ENCODE results near the gene ZFHX2.
"Not testable (repeated sequence)": the region's sequence is repeated elsewhere in the genome, so short reads cannot be mapped to it uniquely, and the experiment has no call there.

ZFHX2 gene

DNA sequence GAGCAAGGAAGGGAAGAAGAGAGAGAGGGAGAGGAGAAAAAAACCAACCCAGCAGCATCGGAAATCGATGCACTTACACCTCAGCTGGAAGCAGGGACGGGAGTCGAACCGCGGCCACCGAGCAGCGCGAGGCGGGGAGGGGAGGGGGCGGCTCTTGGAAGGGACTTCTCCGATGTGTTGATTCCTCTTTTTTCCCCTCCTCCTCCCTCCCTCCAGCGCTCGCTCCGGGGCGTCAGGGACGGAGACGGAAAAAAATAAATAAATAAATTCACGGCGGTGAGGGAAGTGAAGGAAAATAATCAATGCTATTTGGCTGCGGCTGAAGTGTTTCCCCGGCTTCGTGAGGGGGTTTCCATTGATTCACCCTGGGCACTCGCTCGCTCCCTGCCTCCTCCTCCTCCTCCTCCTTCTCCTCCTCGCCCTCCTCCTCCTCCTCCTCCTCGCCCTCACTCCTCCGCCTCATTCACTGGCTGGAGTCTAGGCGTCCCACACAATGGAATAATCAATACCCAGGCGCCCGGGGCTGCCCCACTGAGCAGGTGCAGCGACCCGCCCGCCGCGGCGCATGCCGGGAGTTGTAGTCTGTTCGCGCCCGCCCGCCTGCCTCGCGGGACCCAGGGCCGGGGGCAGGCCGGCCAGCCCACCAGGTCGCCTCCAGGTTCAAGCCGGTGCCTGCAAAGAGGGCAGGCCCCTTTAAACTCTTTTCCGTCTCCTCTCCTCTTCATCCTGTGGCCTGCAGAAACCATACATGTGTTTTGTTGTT, at the start of gene ZFHX2:
ZFHX2 (minus strand) TSS at position 500 of the 763 bp plus-strand sequence. CDS start 16,440 bp downstream, outside the sequence.
- peak; percentile 89 for DNase-seq

DNA sequence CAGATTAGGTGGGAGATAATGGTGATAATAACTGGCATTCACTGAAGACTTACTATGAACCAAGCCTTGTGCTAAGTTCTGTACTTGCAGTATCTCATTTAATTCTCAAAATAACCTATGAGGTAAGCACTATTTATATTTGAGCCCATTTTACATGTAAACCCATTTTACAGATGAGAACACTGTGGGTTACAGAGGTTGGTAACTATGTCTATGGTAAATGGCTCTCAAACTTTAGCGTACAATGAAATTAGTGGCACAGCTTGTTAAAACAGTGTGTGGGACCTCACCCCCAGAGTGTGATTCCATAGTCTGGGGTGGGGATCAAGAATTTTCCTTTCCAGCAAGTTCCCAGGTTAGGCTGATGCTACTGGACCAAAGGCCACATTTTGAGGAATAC, 49.2 kb upstream of the ZFHX2 start:
- DNase-seq: no peak

DNA sequence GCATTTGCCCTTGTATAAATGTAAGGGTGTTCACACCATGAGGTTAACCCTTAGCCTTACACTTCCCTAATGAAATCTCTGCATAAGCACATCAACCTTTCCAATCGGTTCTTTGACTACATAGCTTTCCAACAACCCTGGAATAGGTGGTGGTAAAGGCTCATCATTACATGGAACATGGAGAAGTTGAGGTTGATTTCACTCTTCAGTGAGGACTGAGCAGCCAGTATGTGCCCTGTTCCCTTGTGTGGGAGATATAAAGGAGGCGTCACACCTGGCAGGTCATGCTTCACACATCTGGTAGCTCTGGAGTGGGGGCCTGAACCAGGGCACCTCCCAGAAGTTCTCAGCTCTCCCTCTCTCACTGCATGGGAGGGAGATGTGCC, 48.8 kb upstream of the ZFHX2 start:
- DNase-seq: no peak

DNA sequence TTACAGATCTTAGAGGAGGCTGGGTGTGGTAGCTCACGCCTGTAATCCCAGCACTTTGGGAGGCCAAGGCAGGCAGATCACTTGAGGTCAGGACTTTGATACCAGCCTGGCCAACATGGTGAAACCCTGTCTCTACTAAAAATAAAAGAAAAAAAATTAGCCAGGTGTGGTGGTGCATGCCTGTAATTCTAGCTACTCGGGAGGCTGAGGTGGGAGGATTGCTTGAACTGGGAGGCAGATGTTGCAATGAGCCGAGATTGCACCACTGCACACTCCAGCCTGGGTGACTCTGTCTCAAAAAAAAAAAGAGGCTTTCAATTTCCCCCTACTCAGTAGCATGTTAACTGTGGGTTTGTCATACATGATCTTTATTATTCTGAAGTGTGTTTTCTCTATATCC, 42.6 kb upstream of the ZFHX2 start:
- DNase-seq: not testable (repeated sequence)

DNA sequence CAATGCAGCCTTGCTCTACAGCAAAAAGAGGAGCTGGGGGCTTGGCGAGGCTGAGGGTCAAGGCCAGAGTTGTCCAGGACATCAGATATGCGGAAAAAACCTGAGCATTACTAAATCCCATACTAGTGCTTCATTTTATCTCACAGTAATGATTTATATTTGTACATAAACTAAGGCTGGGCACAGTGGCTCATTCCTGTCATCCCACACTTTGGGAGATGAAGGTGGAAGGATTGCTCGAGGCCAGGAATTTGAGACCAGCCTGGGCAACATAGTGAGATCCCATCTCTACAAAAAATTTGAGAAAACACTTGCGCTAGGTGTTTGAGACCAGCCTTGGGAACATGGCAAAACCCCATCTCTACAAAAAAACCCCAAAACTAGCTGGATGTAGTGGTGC, 38.6 kb upstream of the ZFHX2 start:
- DNase-seq: no peak

DNA sequence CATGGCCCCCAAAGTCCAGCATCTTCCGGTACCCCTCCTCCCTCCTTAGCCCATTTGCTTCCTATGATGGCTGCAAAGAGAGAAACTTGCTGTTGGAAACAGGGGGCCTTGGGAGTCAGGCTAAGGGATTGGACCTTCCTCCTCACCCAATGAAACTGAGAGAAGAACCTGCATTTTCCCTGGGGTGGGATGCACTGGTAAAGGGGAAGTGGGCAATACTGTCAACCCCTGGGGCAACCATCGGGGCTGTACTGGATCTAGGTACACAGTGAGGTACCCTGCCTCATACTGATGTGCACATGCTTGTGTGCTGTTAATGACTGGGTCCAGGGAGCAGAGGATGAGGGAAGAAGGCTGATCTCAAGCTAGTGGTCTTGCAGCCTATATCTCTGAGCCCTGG, 38.0 kb upstream of the ZFHX2 start:
- DNase-seq: no peak

DNA sequence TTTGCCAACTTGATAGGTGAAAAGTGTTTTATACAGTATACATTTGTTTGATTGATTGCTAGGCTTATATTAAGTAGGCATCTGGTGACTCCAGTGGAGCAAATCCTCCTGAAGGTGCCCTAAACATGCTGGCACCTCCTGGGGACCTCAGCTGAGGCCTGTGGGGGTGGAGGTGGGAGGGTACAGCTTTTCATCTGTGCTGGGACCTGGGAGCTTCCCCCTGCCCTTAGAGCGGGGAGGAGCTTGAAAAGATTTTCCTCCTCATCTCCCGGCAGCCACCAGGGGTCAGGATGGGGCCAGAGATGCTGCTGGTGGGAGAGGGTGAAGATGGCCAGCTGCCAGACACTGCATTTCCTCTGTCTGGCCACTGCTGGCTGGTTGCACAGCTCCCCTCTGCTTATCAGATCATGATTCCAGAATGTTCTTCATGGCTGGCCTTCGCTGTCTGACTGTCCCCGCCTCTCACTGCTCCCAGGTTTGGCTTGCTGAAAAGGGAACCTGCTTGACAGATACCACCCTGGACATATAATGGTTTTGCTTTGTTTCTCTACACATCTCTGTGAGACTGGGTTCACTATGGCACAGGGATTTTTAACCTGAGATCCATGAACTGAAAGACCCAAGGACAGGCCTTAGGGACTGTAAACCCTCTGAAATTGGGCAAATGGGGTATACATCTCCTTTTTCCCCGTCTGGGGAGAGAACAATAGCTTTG, 37.5 kb upstream of the ZFHX2 start:
- DNase-seq: peak; percentile 72

DNA sequence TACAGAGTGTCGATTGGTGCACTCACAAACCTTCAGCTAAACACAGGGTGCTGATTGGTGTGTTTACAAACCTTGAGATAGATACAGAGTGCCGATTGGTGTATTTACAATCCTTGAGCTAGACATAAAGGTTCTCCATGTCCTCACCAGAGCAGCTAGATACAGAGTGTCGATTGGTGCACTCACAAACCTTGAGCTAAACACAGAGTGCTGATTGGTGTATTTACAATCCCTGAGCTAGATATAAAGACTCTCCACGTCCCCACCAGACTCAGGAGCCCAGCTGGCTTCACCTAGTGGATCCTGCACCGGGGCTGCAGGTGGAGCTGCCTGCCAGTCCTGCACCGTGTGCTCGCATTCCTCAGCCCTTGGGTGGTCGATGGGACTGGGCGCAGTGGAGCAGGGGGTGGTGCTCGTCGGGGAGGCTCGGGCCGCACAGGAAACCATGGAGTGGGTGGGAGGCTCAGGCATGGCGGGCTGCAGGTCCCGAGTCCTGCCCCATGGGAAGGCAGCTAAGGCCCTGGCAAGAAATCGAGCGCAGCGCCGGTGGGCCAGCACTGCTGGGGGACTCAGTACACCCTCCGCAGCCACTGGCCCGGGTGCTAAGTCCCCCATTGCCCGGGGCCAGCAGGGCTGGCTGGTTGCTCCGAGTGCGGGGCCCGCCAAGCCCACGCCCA, 33.1 kb upstream of the ZFHX2 start:
- not testable (repeated sequence) for DNase-seq

DNA sequence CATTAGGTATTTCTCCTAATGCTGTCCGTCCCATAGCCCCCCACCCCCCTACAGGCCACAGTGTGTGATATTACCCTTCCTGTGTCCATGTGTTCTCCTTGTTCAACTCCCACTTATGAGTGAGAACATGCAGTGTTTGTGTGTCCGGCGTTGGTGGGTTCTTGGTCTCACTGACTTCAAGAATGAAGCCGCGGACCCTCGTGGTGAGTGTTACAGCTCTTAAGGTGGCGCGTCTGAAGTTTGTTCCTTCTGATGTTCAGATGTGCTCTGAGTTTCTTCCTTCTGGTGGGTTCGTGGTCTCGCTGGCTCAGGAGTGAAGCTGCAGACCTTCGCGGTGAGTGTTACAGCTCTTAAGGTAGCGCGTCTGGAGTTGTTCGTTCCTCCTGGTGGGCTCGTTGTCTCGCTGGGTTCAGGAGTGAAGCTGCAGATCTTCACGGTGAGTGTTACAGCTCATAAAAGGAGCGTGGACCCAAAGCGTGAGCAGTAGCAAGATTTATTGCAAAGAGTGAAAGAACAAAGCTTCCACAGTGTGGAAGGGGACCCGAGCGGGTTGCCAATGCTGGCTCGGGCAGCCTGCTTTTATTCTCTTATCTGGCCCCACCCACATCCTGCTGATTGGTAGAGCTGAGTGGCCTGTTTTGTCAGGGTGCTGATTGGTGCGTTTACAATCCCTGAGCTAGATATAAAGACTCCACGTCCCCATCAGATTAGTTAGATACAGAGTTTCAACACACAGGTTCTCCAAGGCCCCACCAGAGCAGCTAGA, 32.4 kb upstream of the ZFHX2 start:
- not testable (repeated sequence) for DNase-seq

DNA sequence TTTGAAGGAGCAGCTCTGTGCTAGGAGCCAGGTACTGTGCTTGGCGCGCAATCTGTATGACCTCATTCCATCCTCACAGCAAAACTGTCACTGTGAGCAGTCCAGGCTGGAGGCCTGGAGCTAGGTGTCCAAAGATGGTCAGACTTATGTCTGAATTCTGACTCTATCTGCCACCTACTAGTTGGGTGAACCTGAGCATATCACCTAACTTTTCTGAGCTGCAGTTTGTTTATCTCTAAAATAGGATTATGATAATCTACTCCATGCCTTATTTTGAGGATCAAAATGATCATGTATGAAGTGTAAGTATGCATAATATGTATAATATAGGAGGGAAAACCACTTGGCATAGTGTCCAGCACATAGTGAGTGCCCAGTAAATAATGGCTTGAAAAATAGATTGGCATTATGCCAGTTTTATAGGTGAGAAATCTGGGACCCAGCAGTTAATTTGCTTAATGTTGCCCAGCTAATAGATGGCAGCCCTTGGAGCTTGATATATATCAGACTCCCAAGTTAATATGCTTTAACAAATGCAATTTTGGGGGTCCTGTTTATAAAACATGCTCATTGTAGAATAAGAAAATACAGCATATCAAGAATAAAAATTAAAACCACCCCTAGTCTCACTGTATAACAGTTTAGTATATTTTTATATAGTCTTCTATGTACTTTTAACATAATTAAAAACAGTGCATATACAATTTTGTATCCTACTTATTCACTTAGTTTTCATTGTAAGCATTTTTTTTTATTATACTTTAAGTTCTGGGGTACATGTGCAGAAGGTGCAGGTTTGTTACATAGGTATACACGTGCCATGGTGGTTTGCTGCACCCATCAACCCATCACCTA, 31.6 kb upstream of the ZFHX2 start:
- DNase-seq: no peak

DNA sequence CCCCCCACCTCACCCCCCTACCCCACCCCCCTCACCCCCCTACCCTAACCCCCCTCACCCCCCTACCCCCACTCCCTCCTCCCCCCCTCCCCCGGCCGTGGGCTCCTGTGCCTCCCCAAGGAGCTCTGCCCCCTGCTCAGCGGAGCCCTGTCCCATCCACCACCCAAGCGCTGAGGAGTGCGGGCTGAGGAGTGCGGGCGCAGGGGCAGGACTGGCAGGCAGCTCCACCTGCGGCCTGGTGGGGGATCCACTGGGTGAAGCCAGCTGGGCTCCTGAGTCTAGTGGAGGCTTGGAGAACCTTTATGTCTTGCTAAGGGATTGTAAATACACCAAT, 29.4 kb upstream of the ZFHX2 start:
- no peak for DNase-seq

DNA sequence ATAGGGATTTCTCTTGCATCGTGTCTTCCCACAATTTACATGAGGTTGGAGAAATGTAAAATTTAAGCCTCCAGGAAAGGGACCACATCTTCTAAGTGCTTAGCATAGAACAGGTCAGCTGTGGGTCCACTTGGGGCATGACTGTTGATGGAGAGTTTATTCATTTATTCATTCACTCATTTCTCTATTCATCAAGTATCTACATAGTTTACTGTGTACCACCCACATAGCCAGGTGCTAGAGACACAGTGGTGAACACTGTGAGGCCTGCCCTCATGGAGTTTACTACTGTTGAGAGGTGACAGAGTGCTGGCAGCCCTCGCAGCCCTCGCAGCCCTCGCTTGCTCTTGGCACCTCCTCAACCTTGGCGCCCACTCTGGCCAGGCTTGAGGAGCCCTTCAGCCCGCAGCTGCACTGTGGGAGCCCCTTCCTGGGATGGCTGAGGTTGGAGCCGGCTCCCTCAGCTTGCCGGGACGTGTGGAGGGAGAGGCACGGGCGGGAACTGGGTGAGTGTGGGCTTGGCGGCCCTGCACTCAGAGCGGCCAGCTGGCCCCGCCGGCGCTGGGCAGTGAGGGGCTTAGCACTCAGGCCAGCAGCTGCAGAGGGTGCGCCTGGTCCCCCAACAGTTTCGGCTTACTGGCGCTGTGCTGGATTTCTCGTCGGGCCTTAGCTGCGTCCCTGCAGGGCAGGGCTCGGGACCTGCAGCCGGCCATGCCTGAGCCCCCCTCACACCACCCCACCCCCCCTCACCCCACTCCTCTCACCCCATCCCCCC, 28.8 kb upstream of the ZFHX2 start:
- no peak for DNase-seq

DNA sequence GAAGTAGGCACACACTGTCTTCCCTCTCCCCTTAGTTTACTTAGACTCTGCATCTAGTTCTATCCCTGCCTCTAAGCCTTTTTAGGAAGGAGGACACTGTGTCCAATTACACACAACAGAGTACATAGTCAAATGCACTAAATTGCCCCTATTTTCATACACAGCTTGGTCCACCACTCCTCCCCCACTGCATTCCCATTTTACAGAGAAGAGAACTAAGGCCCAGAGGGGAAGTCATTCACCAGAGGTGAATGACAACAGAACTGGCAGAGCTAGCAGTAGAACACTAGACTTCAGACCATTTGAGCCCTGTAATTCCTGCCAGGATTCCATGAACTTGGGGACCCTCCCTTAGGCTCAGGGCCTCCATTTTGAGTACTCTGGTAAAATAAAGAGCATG, 28.2 kb upstream of the ZFHX2 start:
- DNase-seq: no peak

DNA sequence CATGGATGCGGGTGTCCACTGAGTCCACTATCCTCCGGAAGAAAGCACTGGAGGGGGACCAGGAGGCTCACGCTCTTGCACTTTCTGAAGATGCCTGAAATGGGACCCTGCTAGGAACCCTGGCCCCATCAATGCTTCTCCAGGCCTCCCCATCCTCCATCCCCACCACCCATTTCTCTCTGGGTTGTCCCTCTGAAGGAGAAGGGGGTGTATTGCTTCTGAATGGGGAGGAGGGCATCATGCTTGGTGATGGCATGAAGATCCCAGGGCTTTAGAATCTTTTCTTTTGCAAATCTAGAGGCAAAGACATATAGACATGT, 27.7 kb upstream of the ZFHX2 start:
- no peak for DNase-seq

DNA sequence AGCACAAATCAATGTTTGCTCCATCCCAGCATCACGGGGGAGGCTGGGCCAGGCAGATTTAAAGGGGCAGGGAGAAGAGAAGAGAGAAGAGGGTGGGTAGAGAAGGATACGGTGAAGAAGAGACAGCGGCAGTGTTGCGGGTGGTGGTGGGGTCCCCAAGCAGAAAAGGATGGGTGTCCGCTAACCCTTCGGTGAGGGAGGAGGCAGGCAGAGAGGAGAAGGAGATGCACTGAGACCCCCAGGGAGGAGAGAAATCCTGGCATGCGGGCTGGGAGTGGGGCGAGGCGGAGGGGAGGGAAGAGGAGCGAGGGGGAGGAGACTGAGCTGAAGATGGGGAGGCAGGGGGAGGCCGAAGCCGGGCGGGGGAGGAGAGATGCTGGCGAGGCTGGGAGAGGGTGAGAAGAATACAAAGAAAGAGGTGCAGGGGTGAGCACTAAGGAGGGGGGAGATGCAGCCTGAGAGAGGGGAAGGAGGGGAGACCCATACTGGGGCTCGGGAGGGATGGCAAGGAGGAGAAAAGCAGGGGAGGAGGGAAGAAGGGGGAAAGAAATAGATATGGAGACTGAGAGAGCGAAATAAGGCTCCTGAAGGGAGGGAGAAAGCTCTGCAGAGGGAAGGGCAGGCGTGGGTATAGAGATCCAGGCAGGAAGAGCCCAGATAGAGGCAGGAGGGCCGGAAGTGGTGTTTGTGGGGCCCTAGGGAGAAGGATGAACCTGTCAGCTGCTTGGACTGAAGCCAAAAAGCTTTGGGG, 27.2 kb upstream of the ZFHX2 start, which contains the start of gene JPH4:
JPH4 (minus strand) TSS at position 231 of the 751 bp plus-strand sequence. CDS start 1,337 bp downstream, outside the sequence.
- no peak for DNase-seq

DNA sequence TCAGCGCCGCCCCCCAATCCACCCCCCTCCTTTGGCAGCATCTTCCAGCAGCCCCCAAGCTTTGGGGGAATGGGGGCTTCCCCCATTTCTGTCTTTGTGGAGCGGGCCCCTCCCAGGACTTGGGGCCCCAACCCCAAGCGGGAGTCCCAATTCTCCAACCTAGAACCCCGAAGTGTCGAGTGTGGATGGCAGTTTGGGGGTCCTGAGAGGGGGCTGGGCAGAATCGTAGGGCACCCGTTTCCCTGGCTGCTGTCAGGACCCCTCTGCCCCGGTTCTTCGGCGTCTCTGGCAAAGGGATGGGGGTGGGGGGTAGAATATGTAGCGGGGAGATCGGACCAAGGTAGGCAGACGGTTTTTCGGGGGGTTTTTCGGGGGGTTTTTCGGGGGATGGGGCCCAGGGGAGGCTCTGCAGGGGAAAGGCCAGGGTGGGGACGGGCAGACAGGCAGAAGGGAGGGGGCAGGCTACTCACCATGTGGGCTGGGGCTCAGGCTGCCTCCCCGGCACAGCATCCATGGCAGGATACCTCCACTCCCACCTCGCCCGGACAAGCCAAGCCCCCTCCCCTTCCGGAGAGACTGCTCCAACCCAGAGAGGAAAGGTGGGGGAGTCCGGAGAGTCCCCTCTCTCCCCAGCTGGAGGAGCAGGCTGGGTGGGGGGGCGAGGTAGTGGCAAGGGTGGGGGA, 26.3 kb upstream of the ZFHX2 start:
- DNase-seq: no peak

DNA sequence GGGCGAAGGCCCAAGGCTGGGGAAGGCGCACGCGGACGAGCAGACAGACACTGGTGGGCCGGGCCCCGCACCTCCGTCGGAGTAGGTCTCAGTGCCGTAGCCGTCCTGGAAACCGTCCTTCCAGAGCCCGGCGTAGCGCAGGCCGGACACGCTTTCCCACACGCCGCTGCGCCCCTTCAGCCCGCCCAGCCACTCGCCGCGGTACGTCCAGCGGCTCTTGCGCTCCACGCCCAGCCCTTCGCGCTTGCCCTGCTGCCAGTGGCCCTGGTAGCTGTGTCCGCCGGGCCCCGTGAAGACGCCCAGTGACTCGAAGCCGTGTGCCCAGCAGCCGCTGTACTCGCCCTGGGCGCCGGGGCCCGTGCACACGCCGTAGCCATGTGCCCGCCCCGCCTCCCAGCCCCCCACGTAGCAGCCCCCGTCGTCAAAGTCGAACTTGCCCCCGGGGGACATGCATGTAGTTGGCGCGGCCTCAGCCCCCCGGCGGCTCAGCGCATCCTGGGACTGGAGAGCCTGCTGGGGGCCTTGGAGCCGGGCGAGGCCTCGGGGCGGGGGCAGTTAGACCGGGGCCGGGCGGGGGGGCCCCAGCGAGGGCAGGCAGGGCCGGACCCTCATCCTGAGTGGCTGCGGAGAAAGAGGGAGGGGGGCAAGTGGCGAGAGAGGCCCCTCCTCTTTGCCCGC, 25.6 kb upstream of the ZFHX2 start:
- DNase-seq: no peak

DNA sequence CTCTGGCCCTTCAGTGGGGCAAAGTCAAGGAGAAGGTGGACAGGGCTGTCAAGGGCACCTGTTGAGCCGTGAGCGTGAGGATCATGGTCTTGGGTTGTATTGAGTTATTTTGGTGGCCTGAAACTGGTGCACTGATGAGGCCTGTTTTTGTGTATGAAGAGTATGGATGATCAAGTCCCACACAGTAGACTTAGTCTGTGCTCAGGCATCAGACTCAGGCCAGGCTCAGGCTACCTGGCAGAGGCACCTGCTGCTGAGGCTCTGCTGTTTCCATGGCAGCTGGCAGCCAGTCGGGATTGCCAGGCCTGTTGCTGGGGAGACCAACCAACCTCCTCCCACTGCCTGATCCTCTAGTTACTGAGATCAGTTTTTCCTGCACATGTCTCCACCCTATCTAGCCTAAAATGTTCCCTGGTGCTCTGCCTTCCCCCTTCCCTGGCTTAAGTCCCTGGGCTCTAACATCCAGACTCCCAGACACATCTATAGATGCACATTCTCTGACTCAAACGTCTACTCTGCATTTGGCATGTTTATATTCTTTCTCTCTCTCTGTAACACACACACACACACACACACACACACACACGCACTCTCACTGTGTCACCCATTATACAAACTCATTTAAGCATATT, 21.9 kb upstream of the ZFHX2 start:
- no peak for DNase-seq

DNA sequence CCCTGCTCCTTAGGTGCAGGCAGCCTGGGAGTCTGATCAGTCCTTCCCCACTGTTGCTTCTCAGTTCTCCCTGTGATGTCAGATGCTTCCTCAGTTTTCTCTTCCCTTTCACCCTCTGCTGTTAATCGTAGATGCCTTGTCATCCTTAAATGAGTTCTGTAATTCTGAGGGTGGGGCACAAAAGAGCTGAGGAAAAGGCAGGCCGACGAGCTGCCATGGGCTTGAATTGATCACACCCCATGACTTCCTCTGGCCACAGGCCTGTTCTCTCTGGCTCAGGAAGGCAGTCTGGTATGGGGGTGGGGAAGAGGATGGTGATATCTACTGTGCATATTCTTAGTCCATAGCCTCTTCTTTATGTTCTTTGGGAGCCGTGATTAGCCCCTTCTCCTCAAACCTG, 21.3 kb upstream of the ZFHX2 start:
- no peak for DNase-seq

All from 8988T (cell line).